Measurements from ENCODE around the gene GSTO1.

GRCh38 chr10:104247513-104248146 lies 7.1 kb upstream of the GSTO1 start:
- no peak for TF ChIP-seq ZNF565 (CRISPR knock-in tag; conservative IDR thresholded peaks at IDR 0.05; ENCODE audit: low read depth)
- TF ChIP-seq BACH2 (CRISPR knock-in tag; IDR thresholded peaks at IDR 0.05; ENCODE audit: borderline replicate concordance), result no peak
- no peak for TF ChIP-seq TOX (CRISPR knock-in tag; IDR thresholded peaks at IDR 0.05; ENCODE audit: borderline replicate concordance)
- TF ChIP-seq POU6F1 (CRISPR knock-in tag; IDR thresholded peaks at IDR 0.05; ENCODE audit: borderline replicate concordance, low read depth), result no peak
- no peak for TF ChIP-seq CREB5 (CRISPR knock-in tag; IDR thresholded peaks at IDR 0.05; ENCODE audit: low read depth)
- no peak for TF ChIP-seq PPARA (CRISPR knock-in tag; IDR thresholded peaks at IDR 0.05; ENCODE audit: borderline replicate concordance)
- no peak for TF ChIP-seq RARB (CRISPR knock-in tag; IDR thresholded peaks at IDR 0.05)
- no peak for TF ChIP-seq ZFP30 (CRISPR knock-in tag; IDR thresholded peaks at IDR 0.05)
- TF ChIP-seq ZNF8 (CRISPR knock-in tag; IDR thresholded peaks at IDR 0.05), result no peak
- TF ChIP-seq ISL1 (CRISPR knock-in tag; IDR thresholded peaks at IDR 0.05), result no peak
- no peak for TF ChIP-seq ZFP3 (CRISPR knock-in tag; IDR thresholded peaks at IDR 0.05)
- TF ChIP-seq ZC3H10 (CRISPR knock-in tag; IDR thresholded peaks at IDR 0.05), result no peak
- TF ChIP-seq TCF4 (CRISPR knock-in tag; IDR thresholded peaks at IDR 0.05; ENCODE audit: borderline replicate concordance), result no peak
